Embryonic facial prominence (tissue), 1 donor: ENCODE measurements around the gene G6PC1.

Experiments
- DNase-seq: peaks from one replicate; pipeline ENCODE4 v3.0.0-alpha.2; 2016; ENCODE audit errors: extremely low spot score

Gene G6PC1

DNA sequence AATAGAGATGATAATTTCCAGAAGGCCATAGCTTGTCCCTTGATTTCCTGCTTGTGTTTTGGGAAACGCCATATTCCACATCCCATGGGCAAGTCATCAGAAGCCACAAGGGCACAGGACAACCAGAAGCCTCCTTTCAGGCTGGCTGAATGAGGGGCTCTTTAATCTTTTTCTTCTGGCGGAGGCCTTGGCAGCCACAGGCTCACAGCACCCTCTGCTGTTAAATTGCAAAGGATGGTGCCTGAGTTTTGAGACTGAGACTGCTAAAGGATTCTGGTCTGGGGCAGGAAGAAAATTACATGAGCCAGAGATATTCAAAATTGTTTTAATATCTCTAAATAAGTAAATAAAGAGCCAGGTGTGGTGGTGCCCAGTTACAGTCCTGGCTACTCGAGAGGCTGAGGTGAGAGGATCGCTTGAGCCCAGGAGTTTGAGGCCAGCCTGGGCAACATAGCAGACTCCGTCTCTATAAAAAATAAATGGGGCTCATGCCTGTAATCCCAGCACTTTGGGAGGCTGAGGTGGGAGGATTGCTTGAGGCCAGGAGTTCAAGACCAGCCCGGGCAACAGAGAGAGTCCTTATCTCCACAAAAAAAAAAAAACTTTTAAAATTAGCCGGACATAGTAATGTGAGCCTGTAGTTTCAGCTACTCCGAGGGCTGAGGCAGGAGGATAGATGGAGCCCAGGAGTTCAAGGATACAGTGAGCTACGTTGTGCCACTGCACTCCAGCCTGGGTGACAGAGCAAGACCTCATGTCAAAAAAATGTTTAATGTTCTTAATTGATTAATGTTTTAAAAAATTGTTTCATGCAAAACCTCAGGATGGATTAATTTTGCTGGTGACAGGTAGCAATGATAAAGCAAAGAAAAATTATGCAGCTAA lies 37.4 kb downstream of the G6PC1 start:
- DNase-seq = peak; percentile 34

DNA sequence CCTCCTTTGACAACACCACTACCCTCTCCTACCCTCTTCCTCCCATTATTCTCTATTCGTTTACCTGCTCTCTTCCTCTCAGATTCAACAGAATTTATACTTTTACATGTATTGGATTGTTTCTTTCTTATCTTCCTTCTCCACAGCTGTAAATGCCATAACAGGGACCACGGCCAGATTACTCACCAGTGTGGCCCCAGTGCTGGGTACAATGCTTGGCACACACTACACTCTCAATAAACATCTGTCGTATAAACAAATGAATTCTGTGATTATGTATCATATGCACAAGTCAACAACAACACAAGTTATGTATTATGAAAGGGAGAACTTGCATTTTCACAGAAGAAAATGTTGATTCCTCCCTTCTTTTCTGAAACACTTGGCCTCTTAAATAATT lies 43.6 kb downstream of the G6PC1 start:
- no peak for DNase-seq

DNA sequence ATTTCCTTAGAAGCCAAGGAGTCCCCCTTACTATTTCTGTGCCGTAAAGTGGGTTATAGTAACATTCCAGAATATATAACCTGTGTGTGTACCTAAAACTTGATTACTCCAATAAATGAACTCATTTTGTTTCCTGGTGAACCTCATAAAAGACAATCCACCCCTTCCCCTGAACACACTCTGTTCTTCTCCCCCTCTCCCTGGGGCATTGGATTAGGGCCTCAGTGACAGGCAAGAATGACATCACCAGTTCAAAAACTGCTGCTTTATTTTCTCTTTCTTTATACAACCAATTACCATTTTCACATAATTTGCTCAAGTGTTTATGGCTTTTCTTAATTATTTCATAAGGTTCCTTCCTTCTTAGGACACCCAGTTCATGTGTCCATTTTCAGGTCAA lies 46.2 kb downstream of the G6PC1 start:
- DNase-seq = no peak

DNA sequence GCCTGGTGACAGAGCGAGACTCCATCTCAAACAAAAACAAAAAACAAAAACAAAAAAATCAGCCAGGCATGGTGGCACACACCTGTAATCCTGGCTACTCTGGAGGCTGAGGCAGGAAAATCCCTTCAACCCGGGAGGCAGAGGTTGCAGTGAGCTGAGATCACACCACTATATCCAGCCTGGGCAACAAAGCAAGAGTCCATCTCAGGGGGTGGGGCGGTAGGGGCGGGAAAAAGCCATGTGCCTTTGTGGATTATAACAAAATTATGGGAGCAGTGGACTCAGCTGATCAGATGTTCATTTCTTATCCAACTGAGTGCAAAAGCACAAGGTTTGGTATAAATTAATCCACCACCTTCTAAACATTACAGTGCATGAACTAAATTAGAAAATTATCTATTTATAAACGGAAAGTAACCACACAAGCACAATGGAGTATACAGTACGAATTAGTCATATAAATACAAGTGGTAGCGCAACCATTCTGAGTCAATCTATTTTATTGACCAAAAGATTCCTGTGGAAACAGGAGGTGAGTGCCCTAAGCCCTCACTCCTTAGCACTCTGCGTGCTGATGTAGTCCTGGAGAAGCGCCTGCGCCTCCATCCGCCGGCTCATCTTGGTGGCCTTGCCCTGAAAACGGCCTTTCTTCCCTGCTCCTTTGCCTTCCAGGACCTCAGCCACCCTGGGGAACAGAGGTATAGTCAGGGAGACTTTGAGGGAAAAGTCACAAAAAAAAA lies 49.6 kb downstream of the G6PC1 start:
- no peak for DNase-seq
